GM11168 (cell line): ENCODE data around the gene COL9A2.
"Not testable (repeated sequence)": the region's sequence is repeated elsewhere in the genome, so short reads cannot be mapped to it uniquely, and the experiment has no call there.

ENCODE experiments used
- in situ Hi-C: fragments of 300-500 bp; cut with MboI; formaldehyde crosslinking; loops from one replicate; pipeline ENCODE4 v1.12.0; 2022; ENCODE audit warnings: low sequenced_read_pairs; ENCODE audit not compliant: unreplicated experiment

Gene COL9A2

GRCh38 chr1:40316595-40317393 is at the start of gene COL9A2:
Gene COL9A2 (minus strand): TSS chr1:40317286. CDS start chr1:40317197, 89 bp downstream.
- in situ Hi-C loops: no loop called here

DNA sequence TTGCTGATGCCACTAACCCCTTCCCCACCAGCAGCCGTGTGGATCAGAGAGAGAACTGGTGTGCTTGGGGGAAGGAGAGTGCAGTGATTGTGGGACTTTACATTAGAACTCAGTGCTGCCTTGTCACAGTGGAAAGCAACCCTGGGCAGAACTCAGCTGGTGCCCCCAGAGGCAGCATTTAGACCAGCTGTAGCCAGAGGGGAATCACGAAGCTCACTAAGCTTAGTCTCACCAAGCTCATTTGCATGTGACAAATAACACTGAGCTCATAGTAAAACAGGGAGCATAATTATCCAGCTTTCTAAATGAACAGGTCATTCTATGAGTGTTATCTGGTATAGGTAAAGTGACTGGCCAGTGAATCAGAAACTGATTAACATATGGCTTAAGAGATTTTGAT is 46.6 kb upstream of the COL9A2 start:
- in situ Hi-C loops: no loop called here

DNA sequence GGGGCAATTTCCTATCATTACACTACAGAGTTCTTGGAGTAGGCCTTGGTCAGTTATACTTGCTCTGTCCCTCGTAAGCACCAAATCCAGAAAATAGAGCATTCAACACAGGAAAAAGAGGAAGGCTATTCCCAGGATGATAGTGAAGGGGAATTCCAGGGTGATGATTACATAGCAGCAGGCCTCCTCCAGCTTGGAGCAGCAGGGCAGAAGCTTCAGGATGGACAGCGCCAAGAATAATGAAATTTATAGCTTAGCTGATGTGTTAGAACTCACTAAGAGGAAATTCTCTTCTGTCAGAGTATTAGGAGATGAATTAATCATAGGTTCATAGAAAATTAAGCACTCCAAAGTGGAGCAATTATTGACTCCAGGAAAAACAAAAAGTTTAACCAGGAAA is 45.6 kb upstream of the COL9A2 start:
- in situ Hi-C loops: no loop called here

GRCh38 chr1:40362199-40362598 is 45.1 kb upstream of the COL9A2 start:
- in situ Hi-C loops: no loop called here

DNA sequence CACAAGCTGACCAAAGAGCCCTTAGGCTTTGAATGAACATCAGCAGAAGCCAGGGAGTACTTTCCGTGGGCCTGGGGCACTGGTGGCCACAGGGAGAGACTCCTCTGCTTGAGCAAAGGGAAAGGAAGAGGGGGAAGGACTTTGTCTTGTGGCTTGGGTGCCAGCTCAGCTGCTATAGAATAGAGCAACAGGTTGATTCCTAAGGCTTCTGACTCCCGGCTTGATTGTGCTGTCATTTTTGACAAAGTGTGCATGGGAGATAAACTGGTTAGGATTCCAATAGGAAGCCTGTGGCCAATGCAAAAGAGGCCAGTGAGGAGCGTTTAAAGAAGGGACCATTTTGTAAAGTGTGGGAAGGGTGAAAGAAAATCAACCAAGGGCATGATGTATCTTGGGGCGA is 44.6 kb upstream of the COL9A2 start:
- in situ Hi-C loops: no loop called here

GRCh38 chr1:40361201-40361600 is 44.1 kb upstream of the COL9A2 start:
- in situ Hi-C loops: no loop called here

DNA sequence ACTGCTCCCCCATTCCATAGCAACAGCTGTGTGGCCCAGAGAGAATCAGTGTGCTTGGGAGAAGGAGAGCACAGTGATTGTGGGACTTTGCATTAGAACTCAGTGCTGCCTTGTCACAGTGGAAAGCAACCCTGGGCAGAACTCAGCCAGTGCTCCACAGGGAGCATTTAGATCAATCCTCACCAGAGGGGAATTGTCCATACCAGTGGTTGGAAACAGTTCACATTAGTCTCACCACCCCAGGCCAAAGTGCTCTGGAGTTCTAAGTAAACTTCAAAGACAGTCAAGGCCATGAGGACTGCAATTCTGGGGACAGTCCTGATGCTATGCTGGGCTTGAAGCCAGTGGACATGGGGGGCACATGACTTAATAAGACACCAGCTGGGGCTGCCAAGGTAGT is 43.5 kb upstream of the COL9A2 start:
- in situ Hi-C loops: no loop called here

DNA sequence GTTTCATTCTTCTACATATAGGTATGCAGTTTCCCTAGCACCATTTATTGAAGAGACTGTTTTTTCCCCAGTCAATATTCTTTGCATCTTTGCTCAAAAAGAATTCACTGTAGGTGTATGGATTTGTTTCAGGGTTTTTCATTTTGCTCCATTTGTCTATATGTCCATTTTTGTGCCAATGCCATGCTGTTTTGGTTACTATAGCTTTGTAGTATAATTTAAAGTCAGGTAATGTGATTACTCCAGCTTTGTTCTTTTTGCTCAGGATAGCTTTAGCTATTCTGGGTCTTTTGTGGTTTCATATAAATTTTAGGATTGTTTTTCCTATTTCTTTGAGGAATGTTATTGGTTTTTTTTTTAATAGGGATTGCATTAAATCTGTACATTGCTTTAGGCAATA is 40.5 kb upstream of the COL9A2 start:
- in situ Hi-C loops: no loop called here

- in situ Hi-C loops: no loop called here
Measured at GRCh38 chr1:40353082-40353481, 36.0 kb upstream of the COL9A2 start.

DNA sequence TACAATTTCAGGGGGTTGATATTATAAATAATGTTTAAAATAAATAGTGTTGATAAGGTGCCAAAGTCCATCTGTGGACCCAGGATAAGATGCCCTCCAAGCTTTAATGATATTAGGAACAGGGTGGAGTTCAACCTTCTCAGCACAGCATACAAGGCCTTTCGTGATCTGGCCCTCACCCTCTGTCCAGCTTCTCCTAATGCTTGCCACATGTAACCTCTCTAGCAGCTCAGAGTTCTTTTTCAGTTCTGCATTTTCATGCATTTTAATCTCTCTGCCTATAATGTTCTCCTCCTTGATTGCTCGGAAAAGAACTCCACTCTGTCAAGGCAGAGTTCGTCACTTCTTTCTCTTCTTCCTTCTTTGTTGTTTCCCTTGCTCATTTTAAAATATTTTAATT is 35.0 kb upstream of the COL9A2 start:
- in situ Hi-C loops: no loop called here

- in situ Hi-C loops: no loop called here
Measured at GRCh38 chr1:40351124-40351523, 34.0 kb upstream of the COL9A2 start.

DNA sequence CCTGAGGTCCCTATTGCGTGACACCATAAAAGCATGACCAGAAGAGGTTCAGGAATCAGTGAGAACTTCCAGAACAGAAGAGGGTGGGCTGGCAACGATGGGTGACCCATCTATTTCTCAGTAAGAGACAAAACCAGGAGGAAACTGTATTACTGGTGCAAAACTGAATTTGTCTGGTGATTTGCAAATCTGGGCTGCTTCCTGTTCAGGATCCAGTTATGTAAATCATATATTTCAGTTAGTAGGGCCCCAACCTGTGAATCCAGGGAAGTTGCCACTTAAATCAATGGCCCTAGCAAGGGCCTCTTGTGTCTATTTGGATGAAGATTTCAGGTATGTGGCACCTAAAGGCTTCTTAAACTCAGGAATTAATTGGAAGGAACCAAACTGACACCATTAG is 33.3 kb upstream of the COL9A2 start:
- in situ Hi-C loops: no loop called here

GRCh38 chr1:40344597-40344996 is 27.5 kb upstream of the COL9A2 start:
- in situ Hi-C loops: no loop called here

- in situ Hi-C loops: not testable (repeated sequence)
Measured at GRCh38 chr1:40342381-40342717, 25.3 kb upstream of the COL9A2 start.

GRCh38 chr1:40341491-40342380 is 24.6 kb upstream of the COL9A2 start:
- in situ Hi-C loops: no loop called here

- in situ Hi-C loops: loop anchor here (5.0 to 10.0 kb wide), 2 partner anchors 187 to 245 kb away; partner anchors contain the start of gene PPT1
Measured at GRCh38 chr1:40339420-40340323, 22.6 kb upstream of the COL9A2 start.

GRCh38 chr1:40338745-40339419 is 21.8 kb upstream of the COL9A2 start:
- in situ Hi-C loops: loop anchor here (5.0 to 10.0 kb wide), 2 partner anchors 187 to 244 kb away; partner anchors contain the start of gene PPT1

DNA sequence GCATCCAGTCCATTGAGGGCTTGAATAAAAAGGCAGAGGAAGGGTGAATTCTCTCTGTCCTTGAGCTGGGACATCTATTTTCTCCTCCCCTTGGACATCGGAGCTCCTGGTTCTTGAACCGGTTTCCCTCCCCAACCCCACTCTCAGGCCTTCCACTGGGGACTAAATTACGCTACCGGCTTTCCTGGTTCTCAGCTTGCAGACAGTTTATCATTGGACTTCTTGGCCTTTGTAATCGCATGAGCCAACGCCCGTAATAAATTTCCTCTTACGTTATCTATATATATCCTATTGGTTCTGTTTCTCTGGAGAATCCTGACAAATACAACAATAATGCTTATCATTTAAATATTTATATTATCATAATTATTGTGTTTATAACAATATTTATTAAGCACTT is 20.4 kb upstream of the COL9A2 start:
- in situ Hi-C loops: loop anchor here (5.0 to 10.0 kb wide), 2 partner anchors 185 to 243 kb away; partner anchors contain the start of gene PPT1

GRCh38 chr1:40332695-40333094 is 15.6 kb upstream of the COL9A2 start:
- in situ Hi-C loops: loop anchor here (10.0 kb wide), 1 partner anchor 238 kb away; the partner anchor contains the start of gene PPT1
